HuH-7.5 (cell line): ENCODE data around the gene RPS19BP1.
A peak's percentile ranks its signal among the peaks of the same experiment; 100 is the strongest.

Source experiments
- DNase-seq: peaks from one replicate; pipeline ENCODE4 v3.0.0; 2011; ENCODE audit warnings: low spot score

Gene RPS19BP1

DNA sequence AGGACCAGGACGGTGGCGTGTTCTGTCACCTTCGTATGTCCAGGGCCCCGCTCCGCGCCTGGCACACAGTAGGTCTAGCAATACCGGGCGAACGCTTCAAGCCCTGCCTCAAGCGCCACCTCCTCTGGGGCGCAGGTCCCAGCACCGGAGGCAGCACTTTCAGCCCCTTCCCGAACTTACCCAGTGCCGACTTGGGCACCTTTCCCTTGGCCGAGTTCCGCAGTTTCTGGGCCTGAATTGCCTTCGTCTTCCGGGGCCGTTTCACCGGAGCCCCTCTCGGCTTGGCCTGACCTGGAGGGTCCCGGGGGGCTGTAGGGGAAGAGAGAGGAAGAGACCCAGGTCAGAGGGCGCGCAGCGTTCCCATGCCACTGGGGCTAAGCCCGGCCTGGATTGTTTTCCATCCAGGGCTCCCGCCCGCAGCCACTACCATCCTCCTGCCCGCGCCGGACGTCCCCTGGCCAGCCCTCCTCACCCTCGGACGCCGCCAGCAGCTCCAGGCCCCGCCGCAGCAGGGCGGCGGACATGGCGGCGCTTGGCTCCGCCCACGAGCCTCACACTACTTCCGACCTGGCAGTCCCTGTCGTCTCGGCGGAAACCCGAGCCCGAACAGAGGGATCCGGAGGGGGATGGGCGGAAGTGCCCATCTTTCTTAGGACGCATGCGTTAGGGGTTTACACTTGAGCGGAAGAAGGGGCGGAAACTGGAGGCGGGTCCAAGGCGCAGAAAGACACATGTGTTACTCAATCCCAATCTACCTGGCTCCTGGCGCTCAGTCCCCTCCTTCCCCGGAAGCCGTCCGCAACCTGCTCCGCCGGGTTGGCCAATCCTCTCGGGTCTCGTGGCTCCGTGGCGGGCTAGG is at the start of gene RPS19BP1:
RPS19BP1 (minus strand) TSS at position 534 of the 859 bp plus-strand sequence; CDS start at position 524, 10 bp downstream.
- peak; percentile 96 for DNase-seq

DNA sequence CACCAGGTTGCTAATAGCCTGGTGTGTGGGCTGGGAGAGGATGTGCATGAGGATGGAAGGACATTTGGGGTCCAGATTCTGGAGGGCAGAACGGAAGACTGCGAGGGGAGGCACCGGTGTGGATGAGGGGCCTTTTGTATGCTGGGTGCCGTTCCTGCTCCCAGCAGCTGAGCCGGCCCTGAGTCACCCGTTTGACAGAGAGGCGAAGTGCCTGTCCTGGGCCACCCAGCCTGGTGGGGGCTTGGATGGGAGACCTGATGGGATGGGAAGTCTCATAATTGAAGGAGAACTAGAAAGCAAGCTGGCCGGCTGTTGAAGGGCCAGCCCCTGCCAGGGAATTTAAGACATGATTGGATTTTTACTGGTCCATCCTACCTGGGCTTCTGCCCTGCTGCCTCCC is 48.8 kb upstream of the RPS19BP1 start:
- DNase-seq: no peak

DNA sequence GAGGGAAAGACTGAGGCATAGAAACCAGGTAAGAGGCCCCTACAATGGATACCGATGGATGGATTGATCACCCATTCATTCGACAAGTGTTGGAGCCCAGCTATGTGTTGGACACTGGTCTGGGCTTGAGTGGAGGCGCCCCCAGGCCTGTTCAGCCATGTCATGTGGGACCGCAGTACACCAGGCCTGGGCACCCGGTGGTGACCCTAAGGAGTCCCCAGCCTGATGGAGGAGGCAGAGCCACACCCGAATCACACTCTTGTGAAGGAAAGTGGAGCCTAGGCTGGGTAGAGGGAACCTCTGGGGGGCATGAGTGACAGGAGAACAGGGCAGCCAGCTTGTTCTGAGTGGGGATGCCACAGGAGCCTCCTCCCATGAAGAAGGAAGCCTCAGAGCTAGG is 48.2 kb upstream of the RPS19BP1 start:
- no peak for DNase-seq

DNA sequence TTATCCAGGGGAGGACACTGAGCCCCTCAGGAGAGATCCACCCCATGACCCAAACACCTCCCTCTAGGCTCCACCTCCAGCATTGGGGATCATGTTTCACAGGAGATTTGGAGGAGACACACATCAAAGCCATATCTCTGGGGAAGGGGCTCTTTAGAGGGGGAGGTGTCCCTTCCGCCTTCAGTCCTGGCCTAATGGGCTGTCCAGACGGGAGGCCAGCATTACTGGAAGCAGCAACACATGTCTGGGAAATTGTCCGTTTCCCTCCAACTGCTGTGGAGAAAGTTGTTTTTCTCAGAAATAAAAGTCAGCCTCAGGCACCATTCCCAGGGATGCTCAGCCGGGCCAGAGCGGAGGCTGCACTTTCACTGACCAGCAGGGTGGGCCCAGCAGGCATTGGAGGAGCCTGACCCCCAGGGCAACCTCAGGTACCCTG is 47.5 kb upstream of the RPS19BP1 start:
- DNase-seq: no peak

GRCh38 chr22:39577900-39578299 is 45.4 kb upstream of the RPS19BP1 start:
- no peak for DNase-seq

GRCh38 chr22:39577366-39577765 is 44.8 kb upstream of the RPS19BP1 start:
- DNase-seq: no peak

DNA sequence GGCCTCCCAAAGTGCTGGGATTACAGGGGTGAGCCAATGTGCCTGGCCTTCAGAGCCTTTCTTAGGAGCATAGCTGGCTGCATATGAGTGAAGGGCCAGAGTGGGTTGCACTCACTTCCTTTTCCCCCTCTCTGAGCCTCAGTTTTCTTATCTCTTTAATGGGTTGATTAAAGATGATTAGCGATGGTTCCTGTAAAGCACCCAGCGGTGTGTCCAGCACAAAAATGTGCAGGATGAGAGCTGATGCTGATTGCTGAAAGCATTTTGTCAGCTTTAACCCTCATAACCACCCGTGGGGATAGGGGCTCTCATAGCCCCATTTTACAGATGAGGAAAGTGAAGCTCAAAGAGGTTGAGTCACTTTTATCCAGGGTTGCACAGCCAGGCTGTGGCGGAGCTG is 43.5 kb upstream of the RPS19BP1 start:
- no peak for DNase-seq

- no peak for DNase-seq
Measured at GRCh38 chr22:39575552-39575825, 42.9 kb upstream of the RPS19BP1 start.

DNA sequence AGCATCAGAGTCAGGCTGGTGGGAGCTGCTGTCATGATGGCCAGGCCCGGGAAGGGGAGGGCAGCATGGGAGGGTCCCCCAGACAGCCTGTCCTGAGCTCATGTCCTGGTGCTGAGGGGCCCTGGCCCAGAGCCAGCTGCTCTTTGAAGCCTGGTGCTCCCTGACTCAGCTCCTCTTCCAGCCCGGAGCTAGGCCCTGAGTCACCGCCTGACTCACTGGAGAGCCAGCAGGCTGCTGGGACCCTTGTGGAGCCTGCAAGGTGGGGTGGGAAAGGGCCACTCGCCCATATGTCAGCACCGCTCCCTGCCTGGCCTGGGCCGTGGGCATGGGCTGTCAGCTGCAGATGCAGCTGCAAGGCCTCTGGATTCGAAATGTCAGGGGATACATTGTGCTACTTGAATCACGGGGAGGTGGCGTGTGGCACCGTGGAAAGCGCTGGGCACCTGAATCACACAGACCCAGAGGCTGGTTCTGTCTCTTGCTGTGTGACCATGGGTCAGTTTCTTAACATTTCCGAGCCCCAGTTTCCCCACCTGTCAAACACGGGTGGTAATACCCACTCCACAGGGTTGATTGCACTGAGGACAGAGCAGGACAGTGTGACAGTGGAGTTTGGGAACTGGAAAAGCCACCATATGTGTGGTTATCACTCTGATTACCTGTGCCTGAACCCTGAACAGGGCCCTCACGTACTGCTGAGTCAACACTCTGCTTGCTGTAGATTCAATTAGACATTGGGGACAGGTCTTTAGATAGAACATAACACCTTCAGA is 42.4 kb upstream of the RPS19BP1 start:
- no peak for DNase-seq

DNA sequence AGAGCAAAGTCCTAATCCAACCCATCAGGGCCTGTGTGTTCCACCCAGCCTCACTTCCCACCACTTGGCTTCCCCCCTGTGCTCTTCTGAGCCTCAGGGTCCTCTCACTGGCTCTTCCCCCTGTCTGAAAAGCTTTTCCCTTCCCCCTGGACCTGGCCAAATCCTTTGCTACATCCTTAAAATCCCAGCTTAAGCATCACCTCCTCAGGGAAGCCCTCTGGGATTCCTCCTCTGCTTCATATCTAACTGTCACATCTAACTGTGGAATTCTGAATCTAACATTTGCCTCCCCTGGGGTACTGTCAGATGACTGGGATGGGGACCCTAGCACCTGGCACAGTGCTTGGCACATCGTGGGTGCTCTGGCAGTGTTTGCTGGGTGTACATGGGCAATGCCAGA is 39.0 kb upstream of the RPS19BP1 start:
- DNase-seq: no peak

- no peak for DNase-seq
Measured at GRCh38 chr22:39570665-39571064, 38.1 kb upstream of the RPS19BP1 start, which contains the start of gene CACNA1I. CACNA1I (plus strand) TSS chr22:39570753; CDS start chr22:39570753, 0 bp downstream.

DNA sequence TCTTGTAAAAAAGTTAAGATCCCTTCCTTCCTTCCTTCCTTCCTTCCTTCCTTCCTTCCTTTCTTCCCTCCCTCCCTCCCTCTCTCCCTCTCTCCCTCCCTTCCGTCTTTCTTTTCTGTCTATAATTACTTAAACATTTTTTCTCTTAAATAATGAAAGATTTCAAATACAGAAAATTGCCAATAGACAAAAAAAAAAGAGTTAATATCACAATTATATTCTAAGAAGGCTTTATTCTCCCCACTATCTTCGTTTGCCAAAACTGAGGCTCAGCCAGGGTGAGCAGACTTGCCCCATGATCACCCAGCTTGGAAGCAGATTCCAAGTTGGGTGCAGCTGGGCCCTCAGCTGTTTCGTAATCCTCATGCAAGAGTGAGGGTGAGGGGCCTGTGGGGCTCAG is 37.7 kb upstream of the RPS19BP1 start:
- DNase-seq: no peak

DNA sequence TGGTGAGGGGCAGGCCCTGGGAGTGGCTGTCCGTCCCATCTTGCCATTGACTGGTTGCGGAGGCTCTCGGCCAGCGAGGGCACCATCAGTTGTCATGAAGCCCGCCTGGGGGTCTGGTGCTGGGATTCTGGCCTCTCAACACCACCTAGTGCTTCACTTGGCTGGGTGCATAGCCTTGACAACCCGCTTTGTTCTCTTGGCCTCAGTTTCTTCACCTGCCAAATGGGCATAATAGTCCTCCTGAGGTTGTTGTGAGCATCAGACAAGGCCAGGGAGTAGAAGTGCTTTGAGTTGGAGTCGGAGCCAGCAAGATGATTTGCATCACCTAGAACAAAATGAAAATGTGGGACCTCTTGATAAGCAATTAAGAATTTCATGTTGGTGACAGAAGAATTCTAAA is 36.5 kb upstream of the RPS19BP1 start:
- DNase-seq: no peak

DNA sequence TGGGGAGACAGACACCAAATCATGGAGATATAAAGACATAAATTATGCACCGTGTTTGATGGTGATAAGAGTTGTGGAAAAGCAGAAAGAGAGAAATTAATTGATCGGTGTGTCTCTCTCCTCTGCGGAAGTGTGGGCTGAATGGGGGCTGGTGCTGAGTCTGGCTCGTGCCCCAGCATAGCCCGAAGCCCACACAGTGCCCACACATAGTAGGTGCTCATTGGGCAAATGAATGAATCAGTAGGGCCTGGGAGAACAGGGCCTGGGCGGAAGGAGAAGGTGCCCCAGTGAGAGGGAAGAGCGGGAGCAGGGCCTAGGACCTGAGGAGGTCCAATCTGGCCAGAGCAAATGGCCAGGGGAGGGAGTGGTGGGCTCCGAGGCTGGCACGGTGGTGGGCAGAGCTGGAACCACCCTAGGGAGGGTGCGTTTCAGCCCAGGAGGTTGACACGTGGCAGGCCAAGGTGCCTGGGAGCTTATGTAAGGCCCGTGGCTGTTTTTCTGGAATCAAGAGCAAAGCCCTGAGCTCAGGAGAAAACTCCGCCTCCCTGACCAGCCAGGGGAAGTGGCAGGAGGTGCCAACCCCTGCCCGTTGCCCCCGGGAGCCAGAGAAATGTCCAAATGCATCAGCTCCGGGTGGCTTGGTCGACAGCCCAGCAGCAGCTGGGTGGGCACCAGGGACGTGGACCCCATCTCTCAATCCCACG is 35.9 kb upstream of the RPS19BP1 start:
- no peak for DNase-seq

DNA sequence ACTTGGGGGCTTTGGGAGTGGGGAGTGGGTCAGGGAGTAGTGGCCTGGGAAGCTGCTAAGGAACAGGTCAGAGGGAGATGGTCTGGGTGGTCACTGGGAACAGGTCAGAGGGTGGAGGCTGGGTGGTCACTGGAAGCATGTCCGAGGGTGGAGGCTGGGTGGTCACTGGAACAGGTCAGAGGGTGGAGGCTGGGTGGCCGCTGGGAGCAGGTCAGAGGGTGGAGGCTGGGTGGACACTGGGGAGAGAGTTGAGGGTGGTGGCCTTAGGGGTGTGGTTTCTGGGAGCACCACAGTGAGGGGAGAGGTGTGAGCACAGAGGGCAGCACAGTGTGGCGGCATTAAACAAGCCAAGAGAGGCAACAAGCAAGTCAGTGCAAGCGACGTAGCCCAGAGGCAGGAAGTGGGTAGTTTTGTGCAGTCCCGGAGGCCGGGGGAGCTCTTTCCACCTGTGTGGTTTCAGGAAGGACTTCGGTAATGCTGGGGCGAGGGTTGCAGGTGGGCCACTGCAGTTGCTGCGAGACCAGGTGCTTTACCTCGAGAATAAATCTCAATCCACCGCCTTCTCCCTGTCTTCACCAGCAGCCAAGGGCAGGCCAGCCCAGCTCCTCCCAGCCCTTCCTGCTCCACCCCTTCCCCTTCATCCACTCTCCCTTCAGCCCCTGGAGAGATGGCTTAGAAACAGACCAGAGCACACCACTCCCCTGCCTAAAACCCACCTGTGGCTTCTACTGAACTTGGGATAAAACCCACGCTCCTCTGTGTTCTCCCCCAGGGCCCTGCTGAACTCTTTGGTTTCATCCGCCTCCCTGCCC is 34.8 kb upstream of the RPS19BP1 start:
- no peak for DNase-seq

GRCh38 chr22:39565414-39565944 is 32.9 kb upstream of the RPS19BP1 start:
- DNase-seq: no peak

DNA sequence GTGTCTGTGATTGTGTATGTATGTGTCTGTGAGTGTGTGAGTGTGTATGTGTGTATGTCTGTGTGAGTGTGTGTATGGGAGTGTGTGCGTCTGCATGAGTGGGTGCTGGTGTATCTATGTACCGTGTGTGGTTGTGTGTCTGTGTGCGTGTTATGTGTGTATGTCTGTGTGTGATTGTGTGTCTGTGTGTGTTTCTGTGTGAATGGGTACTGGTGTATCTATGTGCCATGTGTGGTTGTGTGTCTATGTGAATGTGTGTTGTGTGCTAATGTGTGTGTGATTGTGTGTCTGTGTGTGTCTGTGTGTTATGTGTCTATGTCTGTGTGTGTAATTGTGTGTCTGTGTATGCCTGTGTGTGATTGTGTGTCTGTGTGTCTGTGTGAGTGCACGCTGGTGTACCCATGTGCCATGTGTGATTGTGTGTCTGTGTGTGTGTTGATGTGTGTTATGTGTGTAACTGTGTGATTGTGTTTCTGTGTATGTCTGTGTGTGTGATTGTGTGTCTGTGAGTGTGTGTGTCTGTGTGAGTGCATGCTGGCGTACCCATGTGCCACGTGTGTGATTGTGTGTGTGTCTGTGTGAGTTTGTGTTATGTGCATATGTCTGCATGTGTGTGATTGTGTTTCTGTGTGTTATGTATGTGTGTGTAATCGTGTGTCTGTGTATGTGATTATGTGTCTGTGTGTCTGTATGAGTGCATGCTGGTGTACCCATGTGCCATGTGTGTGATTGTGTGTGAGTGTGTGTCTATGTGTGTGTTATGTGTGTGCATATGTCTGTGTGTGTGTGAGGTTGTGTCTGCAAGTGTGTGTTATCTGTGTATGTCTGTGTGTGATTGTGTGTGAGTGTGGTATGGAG is 31.3 kb upstream of the RPS19BP1 start:
- no peak for DNase-seq

GRCh38 chr22:39562839-39563489 is 30.4 kb upstream of the RPS19BP1 start:
- DNase-seq: no peak

- DNase-seq: no peak
Measured at GRCh38 chr22:39560127-39560526, 27.6 kb upstream of the RPS19BP1 start.

GRCh38 chr22:39559456-39560105 is 27.0 kb upstream of the RPS19BP1 start:
- peak; percentile 51 for DNase-seq
